ENCODE data around the gene RTBDN. TPM values are rescaled to one million over a fixed set of nuclear protein-coding genes. Genes with fewer than 3 reads are reported as not detected.

RTBDN gene
- total and polyA plus RNA-seq, 12 donors: not detected

DNA sequence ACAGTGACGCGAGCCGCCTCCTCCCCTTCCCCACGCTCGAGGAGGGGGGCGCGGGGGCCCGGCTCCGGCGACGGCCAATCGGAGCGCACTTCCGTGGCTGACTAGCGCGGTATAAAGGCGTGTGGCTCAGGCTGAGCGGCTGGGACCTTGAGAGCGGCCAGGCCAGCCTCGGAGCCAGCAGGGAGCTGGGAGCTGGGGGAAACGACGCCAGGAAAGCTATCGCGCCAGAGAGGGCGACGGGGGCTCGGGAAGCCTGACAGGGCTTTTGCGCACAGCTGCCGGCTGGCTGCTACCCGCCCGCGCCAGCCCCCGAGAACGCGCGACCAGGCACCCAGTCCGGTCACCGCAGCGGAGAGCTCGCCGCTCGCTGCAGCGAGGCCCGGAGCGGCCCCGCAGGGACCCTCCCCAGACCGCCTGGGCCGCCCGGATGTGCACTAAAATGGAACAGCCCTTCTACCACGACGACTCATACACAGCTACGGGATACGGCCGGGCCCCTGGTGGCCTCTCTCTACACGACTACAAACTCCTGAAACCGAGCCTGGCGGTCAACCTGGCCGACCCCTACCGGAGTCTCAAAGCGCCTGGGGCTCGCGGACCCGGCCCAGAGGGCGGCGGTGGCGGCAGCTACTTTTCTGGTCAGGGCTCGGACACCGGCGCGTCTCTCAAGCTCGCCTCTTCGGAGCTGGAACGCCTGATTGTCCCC lies 42.9 kb downstream of the RTBDN start, which contains the start of gene JUNB:
JUNB (plus strand) TSS at position 142 of the 706 bp plus-strand sequence; CDS start at position 428, 286 bp downstream.
- Histone ChIP-seq H3K4me3 (peak within 1 kb of the TSS; percentile 64 to 100 (median 85)), H3K27me3 (no peaks in the 10 kb centered on the region), H3K4me1 (peaks cover 24 to 66% (median 56%) of the 10 kb centered on the region in 9 donors), H3K27ac (peak within 1 kb of the TSS; percentile 94 to 100 (median 99)), H3K9me3 (no peaks in the 10 kb centered on the region), H3K36me3 (peaks cover 0 to 15% (median 0%) of the 10 kb centered on the region in 9 donors)
- DNase-seq (peak; percentile 98), ATAC-seq (peak; percentile 55 to 77 (median 72))
- intact Hi-C loops (cut with DNase I): loop anchor here in 6 of 10 donors (1.0 to 10.0 kb wide), 6 partner anchors 13 to 363 kb away; partner anchors contain the start of genes IER2 (in 2 of the 6), STX10 (in 2 of the 6) and TNPO2 (in 1 of the 6)
- WGBS, 2 donors: 0 to 1% methylated on average over 73 of the region's 73 CpGs
- TF ChIP-seq CTCF (IDR thresholded peaks at IDR 0.05): no peak

- DNase-seq (no peak), ATAC-seq (no peak)
- peak overlapping the region; percentile 30 to 100 (median 85) for H3K4me3 ChIP-seq
- no peak for TF ChIP-seq CTCF (IDR thresholded peaks at IDR 0.05)
- H3K4me1 ChIP-seq: peaks cover 31 to 66% (median 56%) of the 10 kb centered on the region in 9 donors
- H3K9me3 ChIP-seq: no peaks in the 10 kb centered on the region
- peak overlapping the region; percentile 94 to 100 (median 99) for H3K27ac ChIP-seq
- WGBS, 2 donors: 2 to 3% methylated on average over 22 of the region's 22 CpGs
- intact Hi-C loops (cut with DNase I): loop anchor here in 6 of 10 donors (1.0 to 10.0 kb wide), 5 partner anchors 12 to 364 kb away; partner anchors contain the start of genes IER2 (in 2 of the 6), STX10 (in 2 of the 6) and TNPO2 (in 1 of the 6)
- peaks cover 0 to 15% (median 0%) of the 10 kb centered on the region in 9 donors for H3K36me3 ChIP-seq
- no peaks in the 10 kb centered on the region for H3K27me3 ChIP-seq
Measured at GRCh38 chr19:12790628-12791344, 43.6 kb downstream of the RTBDN start.

GRCh38 chr19:12789904-12790619 lies 44.3 kb downstream of the RTBDN start:
- WGBS, 2 donors: 0 to 1% methylated on average over 53 to 56 of the region's 56 CpGs
- TF ChIP-seq CTCF (IDR thresholded peaks at IDR 0.05): no peak
- peaks cover 0 to 15% (median 0%) of the 10 kb centered on the region in 9 donors for H3K36me3 ChIP-seq
- H3K4me1 ChIP-seq: peaks cover 33 to 68% (median 57%) of the 10 kb centered on the region in 9 donors
- H3K9me3 ChIP-seq: no peaks in the 10 kb centered on the region
- no peaks in the 10 kb centered on the region for H3K27me3 ChIP-seq
- DNase-seq (peak; percentile 97 to 98), ATAC-seq (peak; percentile 41 to 65 (median 56))
- peak overlapping the region; percentile 94 to 100 (median 99) for H3K27ac ChIP-seq
- H3K4me3 ChIP-seq: peak overlapping the region; percentile 30 to 100 (median 85)
- intact Hi-C loops (cut with DNase I): loop anchor here in 5 of 10 donors (5.0 to 10.0 kb wide), 4 partner anchors 68 to 365 kb away; partner anchors contain the start of genes IER2 (in 2 of the 5), STX10 (in 2 of the 5) and TNPO2 (in 1 of the 5)

Data from heart right ventricle (tissue), 16 donors.